ENCODE measurements around the gene PGM5. TPM values are rescaled to one million over a fixed set of nuclear protein-coding genes. Genes with fewer than 3 reads are reported as not detected.

The PGM5 gene
- total and polyA plus RNA-seq, 2 experiments from 2014 or later = not detected

- Histone ChIP-seq H3K9me2 (ENCODE audit: insufficient read depth) (no peaks in the 10 kb centered on the region), H3K27me3 (ENCODE audit: insufficient read depth) (peaks cover 22% of the 10 kb centered on the region; the same call in 1 of the 2 replicates), H3K79me2 (replicated peaks; ENCODE audit: insufficient read depth) (no peaks in the 10 kb centered on the region), H3K4me2 (no peak overlapping the region), H3K4me1 (ENCODE audit: insufficient read depth) (no peaks in the 10 kb centered on the region), H4K20me1 (replicated peaks; ENCODE audit: insufficient read depth) (no peaks in the 10 kb centered on the region), H3K27ac (ENCODE audit: low read depth) (no peak overlapping the region), H3K36me3 (ENCODE audit: insufficient read depth) (no peaks in the 10 kb centered on the region), H3F3A (replicated peaks; ENCODE audit: low read depth) (no peaks in the 10 kb centered on the region), H3K4me3 (no peak overlapping the region), H2AFZ (no peak overlapping the region; the same call in 1 of the 2 replicates)
- Mint-ChIP-seq H3K36me3 (ENCODE audit: low read depth) (no peaks in the 10 kb centered on the region), H3K4me3 (no peak overlapping the region), H3K9me3 (peaks cover 3% of the 10 kb centered on the region), H3K27ac (no peak overlapping the region), H3K4me1 (no peaks in the 10 kb centered on the region), H3K27me3 (ENCODE audit: insufficient read depth, low read depth, poor library complexity) (peaks cover 6% of the 10 kb centered on the region)
- no peak for ATAC-seq
- TF ChIP-seq CREB1 (CRISPR knock-in tag; IDR thresholded peaks at IDR 0.05; ENCODE audit: low read depth) (no peak), STAT1 (IDR thresholded peaks at IDR 0.05; ENCODE audit: unreplicated experiment) (no peak), POLR2AphosphoS5 (IDR thresholded peaks at IDR 0.05; ENCODE audit: low read depth) (no peak), ZNF331 (CRISPR knock-in tag; IDR thresholded peaks at IDR 0.05; ENCODE audit: low read depth) (no peak), ETS1 (IDR thresholded peaks at IDR 0.05) (no peak), EZH2phosphoT487 (IDR thresholded peaks at IDR 0.05; ENCODE audit: unreplicated experiment) (no peak)
- TF ChIP-seq, protein P1, sequence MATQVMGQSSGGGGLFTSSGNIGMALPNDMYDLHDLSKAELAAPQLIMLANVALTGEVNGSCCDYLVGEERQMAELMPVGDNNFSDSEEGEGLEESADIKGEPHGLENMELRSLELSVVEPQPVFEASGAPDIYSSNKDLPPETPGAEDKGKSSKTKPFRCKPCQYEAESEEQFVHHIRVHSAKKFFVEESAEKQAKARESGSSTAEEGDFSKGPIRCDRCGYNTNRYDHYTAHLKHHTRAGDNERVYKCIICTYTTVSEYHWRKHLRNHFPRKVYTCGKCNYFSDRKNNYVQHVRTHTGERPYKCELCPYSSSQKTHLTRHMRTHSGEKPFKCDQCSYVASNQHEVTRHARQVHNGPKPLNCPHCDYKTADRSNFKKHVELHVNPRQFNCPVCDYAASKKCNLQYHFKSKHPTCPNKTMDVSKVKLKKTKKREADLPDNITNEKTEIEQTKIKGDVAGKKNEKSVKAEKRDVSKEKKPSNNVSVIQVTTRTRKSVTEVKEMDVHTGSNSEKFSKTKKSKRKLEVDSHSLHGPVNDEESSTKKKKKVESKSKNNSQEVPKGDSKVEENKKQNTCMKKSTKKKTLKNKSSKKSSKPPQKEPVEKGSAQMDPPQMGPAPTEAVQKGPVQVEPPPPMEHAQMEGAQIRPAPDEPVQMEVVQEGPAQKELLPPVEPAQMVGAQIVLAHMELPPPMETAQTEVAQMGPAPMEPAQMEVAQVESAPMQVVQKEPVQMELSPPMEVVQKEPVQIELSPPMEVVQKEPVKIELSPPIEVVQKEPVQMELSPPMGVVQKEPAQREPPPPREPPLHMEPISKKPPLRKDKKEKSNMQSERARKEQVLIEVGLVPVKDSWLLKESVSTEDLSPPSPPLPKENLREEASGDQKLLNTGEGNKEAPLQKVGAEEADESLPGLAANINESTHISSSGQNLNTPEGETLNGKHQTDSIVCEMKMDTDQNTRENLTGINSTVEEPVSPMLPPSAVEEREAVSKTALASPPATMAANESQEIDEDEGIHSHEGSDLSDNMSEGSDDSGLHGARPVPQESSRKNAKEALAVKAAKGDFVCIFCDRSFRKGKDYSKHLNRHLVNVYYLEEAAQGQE (IDR thresholded peaks at IDR 0.05; ENCODE audit: unreplicated experiment) = no peak
- DNase-seq (ENCODE audit: low spot score) = no peak
Measured at GRCh38 chr9:68446836-68447235, 90.4 kb downstream of the PGM5 start.

DNA sequence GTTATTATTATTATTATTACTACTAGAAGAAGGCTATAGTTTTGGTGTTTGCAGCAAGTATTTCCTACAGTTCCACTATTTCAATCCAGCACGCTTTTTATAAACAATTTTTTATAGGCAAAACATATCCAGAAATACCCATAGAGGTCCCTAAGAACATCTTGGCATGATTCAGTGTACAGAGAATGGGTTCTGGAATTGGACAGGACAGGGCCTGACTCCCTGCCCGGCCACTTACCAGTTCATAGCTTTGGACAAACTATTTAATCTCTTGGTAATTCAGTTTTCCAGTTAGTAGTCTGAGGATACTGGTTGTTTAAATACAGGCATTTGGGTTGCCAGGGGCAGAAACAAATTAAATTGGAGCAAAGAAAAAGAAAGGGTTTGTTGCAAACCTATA lies 91.2 kb downstream of the PGM5 start:
- ATAC-seq (no peak), DNase-seq (ENCODE audit: low spot score) (no peak)
- H3K27me3 ChIP-seq (ENCODE audit: insufficient read depth) = peaks cover 24% of the 10 kb centered on the region; the same call in 1 of the 2 replicates
- H4K20me1 ChIP-seq (replicated peaks; ENCODE audit: insufficient read depth) = no peaks in the 10 kb centered on the region
- Mint-ChIP-seq H3K27me3 (ENCODE audit: insufficient read depth, low read depth, poor library complexity) (peaks cover 4% of the 10 kb centered on the region), H3K27ac (no peak overlapping the region), H3K4me1 (peaks cover 3% of the 10 kb centered on the region; the same call in 1 of the 3 replicates), H3K36me3 (ENCODE audit: low read depth) (no peaks in the 10 kb centered on the region), H3K9me3 (no peaks in the 10 kb centered on the region; the same call in 2 of the 3 replicates), H3K4me3 (no peak overlapping the region)
- H2AFZ ChIP-seq = no peak overlapping the region
- H3K27ac ChIP-seq (ENCODE audit: low read depth) = no peak overlapping the region
- no peaks in the 10 kb centered on the region for H3K4me1 ChIP-seq (ENCODE audit: insufficient read depth)
- no peaks in the 10 kb centered on the region for H3K79me2 ChIP-seq (replicated peaks; ENCODE audit: insufficient read depth)
- no peak overlapping the region for H3K4me3 ChIP-seq
- H3K9me2 ChIP-seq (ENCODE audit: insufficient read depth) = no peaks in the 10 kb centered on the region
- no peaks in the 10 kb centered on the region for H3F3A ChIP-seq (replicated peaks; ENCODE audit: low read depth)
- H3K36me3 ChIP-seq (ENCODE audit: insufficient read depth) = no peaks in the 10 kb centered on the region
- no peak overlapping the region for H3K4me2 ChIP-seq
- TF ChIP-seq, protein P1 (IDR thresholded peaks at IDR 0.05; ENCODE audit: unreplicated experiment) = no peak
- TF ChIP-seq ETS1 (IDR thresholded peaks at IDR 0.05) (no peak), STAT1 (IDR thresholded peaks at IDR 0.05; ENCODE audit: unreplicated experiment) (no peak), NANOG (IDR thresholded peaks at IDR 0.05; ENCODE audit: borderline replicate concordance) (no peak), EZH2phosphoT487 (IDR thresholded peaks at IDR 0.05; ENCODE audit: unreplicated experiment) (no peak), EZH2 (IDR thresholded peaks at IDR 0.05; ENCODE audit: low read depth, unreplicated experiment) (no peak), POLR2AphosphoS5 (IDR thresholded peaks at IDR 0.05; ENCODE audit: low read depth) (no peak), ZNF114 (CRISPR knock-in tag; IDR thresholded peaks at IDR 0.05) (no peak), ZNF331 (CRISPR knock-in tag; IDR thresholded peaks at IDR 0.05; ENCODE audit: low read depth) (no peak)

All from GM23338 (cell line).